ENCODE results near the gene OR10A7. TPM values are rescaled to one million over a fixed set of nuclear protein-coding genes. Genes with fewer than 3 reads are reported as not detected.

OR10A7 gene
- total RNA-seq, 2 donors from 2014 or later = not detected

DNA sequence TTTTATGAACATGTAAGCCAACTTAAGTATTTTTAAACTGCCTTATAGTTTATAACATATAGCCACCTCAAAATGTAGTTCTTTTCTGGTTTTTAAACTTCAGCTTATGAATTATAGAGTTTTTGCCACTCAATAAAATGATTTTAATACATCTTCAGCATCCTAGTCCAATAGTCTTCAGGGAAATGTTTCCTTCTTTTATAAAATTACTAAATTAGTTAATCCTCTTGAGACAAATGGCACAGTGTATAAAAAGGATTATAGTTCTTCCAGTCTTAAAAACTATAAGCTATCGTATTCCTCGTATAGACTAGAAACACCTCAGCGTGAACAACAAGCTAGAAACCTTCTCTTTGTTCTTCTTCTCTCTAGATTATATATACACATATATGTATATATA lies 23.5 kb downstream of the OR10A7 start, which contains the start of gene OR6C74:
TSS of gene OR6C74 (plus strand) at position 301 of the 400 bp plus-strand sequence. CDS start 2,679 bp downstream, outside the sequence.
- H3K36me3 ChIP-seq (replicated peaks in 1 of 2; ENCODE audit: insufficient read depth in 1 of 2, low read depth in 2 of 2) = no peaks in the 10 kb centered on the region
- 91 to 97% methylated on average over 3 of the region's 3 CpGs for WGBS, 2 donors
- DNase-seq (no peak), ATAC-seq (no peak)
- TF ChIP-seq, protein P1, sequence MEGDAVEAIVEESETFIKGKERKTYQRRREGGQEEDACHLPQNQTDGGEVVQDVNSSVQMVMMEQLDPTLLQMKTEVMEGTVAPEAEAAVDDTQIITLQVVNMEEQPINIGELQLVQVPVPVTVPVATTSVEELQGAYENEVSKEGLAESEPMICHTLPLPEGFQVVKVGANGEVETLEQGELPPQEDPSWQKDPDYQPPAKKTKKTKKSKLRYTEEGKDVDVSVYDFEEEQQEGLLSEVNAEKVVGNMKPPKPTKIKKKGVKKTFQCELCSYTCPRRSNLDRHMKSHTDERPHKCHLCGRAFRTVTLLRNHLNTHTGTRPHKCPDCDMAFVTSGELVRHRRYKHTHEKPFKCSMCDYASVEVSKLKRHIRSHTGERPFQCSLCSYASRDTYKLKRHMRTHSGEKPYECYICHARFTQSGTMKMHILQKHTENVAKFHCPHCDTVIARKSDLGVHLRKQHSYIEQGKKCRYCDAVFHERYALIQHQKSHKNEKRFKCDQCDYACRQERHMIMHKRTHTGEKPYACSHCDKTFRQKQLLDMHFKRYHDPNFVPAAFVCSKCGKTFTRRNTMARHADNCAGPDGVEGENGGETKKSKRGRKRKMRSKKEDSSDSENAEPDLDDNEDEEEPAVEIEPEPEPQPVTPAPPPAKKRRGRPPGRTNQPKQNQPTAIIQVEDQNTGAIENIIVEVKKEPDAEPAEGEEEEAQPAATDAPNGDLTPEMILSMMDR (IDR thresholded peaks at IDR 0.05) = no peak
- TF ChIP-seq POLR2A (IDR thresholded peaks at IDR 0.05) = no peak
- H3K4me3 ChIP-seq = no peak within 1 kb of the TSS
- H3K9me3 ChIP-seq = no peaks in the 10 kb centered on the region
- H3K27me3 ChIP-seq = no peaks in the 10 kb centered on the region
- intact Hi-C loops (cut with DNase I) = no loop called here
- H3K4me1 ChIP-seq = no peaks in the 10 kb centered on the region
- no peak within 1 kb of the TSS for H3K27ac ChIP-seq

DNA sequence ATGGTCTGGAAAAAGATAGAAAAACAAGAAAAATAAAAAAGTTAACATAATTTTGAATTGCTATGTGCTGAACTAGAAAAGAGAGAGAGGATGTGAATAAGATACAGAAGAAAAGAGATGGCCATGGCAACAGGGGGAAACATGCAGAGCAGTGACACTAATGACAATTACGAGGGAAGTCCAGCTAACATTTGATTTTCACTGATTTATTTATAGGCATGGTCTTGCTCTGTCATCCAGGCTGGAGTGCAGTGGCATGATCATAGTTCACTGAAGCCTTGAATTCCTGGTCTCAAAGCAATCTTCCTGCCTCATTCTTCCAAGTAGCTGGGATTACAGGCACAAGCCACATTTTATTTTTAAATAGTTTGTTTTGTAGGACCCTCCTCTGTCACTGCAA lies 25.3 kb downstream of the OR10A7 start:
- TF ChIP-seq POLR2A (IDR thresholded peaks at IDR 0.05) = no peak
- Histone ChIP-seq H3K4me3 (no peak overlapping the region), H3K9me3 (no peaks in the 10 kb centered on the region), H3K4me1 (no peaks in the 10 kb centered on the region), H3K27ac (no peak overlapping the region), H3K36me3 (replicated peaks in 1 of 2; ENCODE audit: insufficient read depth in 1 of 2, low read depth in 2 of 2) (no peaks in the 10 kb centered on the region), H3K27me3 (no peaks in the 10 kb centered on the region)
- WGBS, 2 donors = 25 to 41% methylated on average over 1 of the region's 1 CpG
- DNase-seq (no peak), ATAC-seq (no peak)
- intact Hi-C loops (cut with DNase I) = no loop called here

- no peaks in the 10 kb centered on the region for H3K27me3 ChIP-seq
- H3K9me3 ChIP-seq = no peaks in the 10 kb centered on the region
- H3K4me1 ChIP-seq = no peaks in the 10 kb centered on the region
- no peaks in the 10 kb centered on the region for H3K36me3 ChIP-seq (replicated peaks in 1 of 2; ENCODE audit: insufficient read depth in 1 of 2, low read depth in 2 of 2)
- TF ChIP-seq, protein P1 (IDR thresholded peaks at IDR 0.05) = no peak
- no peak for TF ChIP-seq POLR2A (IDR thresholded peaks at IDR 0.05)
- intact Hi-C loops (cut with DNase I) = no loop called here
- H3K4me3 ChIP-seq = no peak overlapping the region
- ATAC-seq (no peak), DNase-seq (no peak)
- WGBS, 2 donors = 27% methylated on average over 3 of the region's 3 CpGs
- H3K27ac ChIP-seq = no peak overlapping the region
Observed at GRCh38 chr12:55250944-55251343, 30.1 kb downstream of the OR10A7 start.

DNA sequence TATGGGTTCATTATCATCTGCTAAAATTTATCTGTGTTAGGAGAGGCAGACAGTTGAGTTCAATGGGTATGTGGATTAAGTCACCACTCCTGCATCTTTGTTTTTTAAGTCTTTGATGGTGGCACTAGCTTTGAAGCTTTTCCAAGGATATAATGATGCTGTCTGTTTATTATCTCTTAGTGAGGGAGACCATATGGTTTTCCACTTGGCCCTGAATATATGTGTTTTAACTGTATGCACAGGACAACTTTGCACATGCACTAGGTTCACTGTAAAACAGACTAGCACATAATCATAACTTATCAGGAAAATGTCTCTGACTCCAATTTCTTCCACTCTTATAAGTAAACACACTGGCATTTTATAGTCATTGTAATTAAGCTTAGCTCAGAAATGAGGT lies 32.5 kb downstream of the OR10A7 start:
- Histone ChIP-seq H3K9me3 (no peaks in the 10 kb centered on the region), H3K27ac (no peak overlapping the region), H3K36me3 (replicated peaks in 1 of 2; ENCODE audit: insufficient read depth in 1 of 2, low read depth in 2 of 2) (no peaks in the 10 kb centered on the region), H3K4me3 (no peak overlapping the region), H3K27me3 (no peaks in the 10 kb centered on the region), H3K4me1 (no peaks in the 10 kb centered on the region)
- intact Hi-C loops (cut with DNase I) = no loop called here
- no peak for TF ChIP-seq POLR2A (IDR thresholded peaks at IDR 0.05)
- TF ChIP-seq, protein P1 (IDR thresholded peaks at IDR 0.05) = no peak
- no peak for DNase-seq
- ATAC-seq = no peak

- DNase-seq = no peak
- H3K27me3 ChIP-seq = no peaks in the 10 kb centered on the region
- H3K36me3 ChIP-seq (replicated peaks in 1 of 2; ENCODE audit: insufficient read depth in 1 of 2, low read depth in 2 of 2) = no peaks in the 10 kb centered on the region
- 81 to 91% methylated on average over 4 of the region's 4 CpGs for WGBS, 2 donors
- H3K27ac ChIP-seq = no peak overlapping the region
- H3K4me1 ChIP-seq = no peaks in the 10 kb centered on the region
- intact Hi-C loops (cut with DNase I) = no loop called here
- TF ChIP-seq, protein P1 (IDR thresholded peaks at IDR 0.05) = no peak
- no peak for TF ChIP-seq POLR2A (IDR thresholded peaks at IDR 0.05)
- no peaks in the 10 kb centered on the region for H3K9me3 ChIP-seq
- H3K4me3 ChIP-seq = no peak overlapping the region
- no peak for ATAC-seq
Observed at GRCh38 chr12:55256831-55257230, 36.0 kb downstream of the OR10A7 start.
